Stomach (tissue), 4 donors: Measurements from ENCODE around the gene CENPP.

ENCODE experiments used
- EP300 ChIP-seq: sonication (generic); formaldehyde crosslinking; IDR thresholded peaks from one replicate; pipeline ENCODE4 v1.6.1; 2017; ENCODE audit warnings: antibody characterized with exemption
- POLR2A ChIP-seq, 4 donors: fragments of 450-650 bp; IDR thresholded peaks; one replicate each; pipeline ENCODE4 v1.6.1; 2016; ENCODE audit warnings: antibody characterized with exemption in 4 of 4, control low read depth in 2 of 4, mild to moderate bottlenecking in 1 of 4, moderate library complexity in 1 of 4
- POLR2AphosphoS5 ChIP-seq, 3 donors: sonication (generic); formaldehyde crosslinking; IDR thresholded peaks; one replicate each; pipeline ENCODE4 v1.6.1; 2016; ENCODE audit warnings: antibody characterized with exemption in 3 of 3
- TF ChIP-seq, protein P1 (sequence below), 7 experiments: fragments of 450-650 bp in 4 of 7; fragments of 200-600 bp in 3 of 7; sonication (generic) in 3 of 7; IDR thresholded peaks; one replicate each; pipeline ENCODE4 v1.5.1; 2016 to 2019; ENCODE audit warnings: antibody characterized with exemption in 7 of 7, control low read depth in 2 of 7, mild to moderate bottlenecking in 1 of 7

DNA sequence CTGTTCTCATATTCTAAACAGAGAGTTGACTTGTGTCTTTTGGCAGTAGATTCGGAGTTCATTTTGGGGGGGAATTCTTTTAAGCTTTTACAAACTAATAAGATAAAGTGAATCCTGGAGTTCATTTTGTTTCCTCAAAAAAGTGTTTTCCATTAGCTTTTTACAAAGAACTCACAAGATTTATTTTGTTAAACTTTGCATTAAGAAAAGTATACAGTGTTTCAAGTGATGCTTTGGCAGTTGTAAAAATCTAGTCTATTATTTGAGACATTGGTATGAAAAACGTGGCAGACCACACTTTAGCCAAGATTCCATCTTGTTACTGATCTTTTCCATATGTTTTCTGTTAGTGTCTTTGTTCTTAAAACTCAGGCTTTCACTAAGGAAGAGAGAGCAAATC lies 99.7 kb downstream of the CENPP start:
- TF ChIP-seq, protein P1, sequence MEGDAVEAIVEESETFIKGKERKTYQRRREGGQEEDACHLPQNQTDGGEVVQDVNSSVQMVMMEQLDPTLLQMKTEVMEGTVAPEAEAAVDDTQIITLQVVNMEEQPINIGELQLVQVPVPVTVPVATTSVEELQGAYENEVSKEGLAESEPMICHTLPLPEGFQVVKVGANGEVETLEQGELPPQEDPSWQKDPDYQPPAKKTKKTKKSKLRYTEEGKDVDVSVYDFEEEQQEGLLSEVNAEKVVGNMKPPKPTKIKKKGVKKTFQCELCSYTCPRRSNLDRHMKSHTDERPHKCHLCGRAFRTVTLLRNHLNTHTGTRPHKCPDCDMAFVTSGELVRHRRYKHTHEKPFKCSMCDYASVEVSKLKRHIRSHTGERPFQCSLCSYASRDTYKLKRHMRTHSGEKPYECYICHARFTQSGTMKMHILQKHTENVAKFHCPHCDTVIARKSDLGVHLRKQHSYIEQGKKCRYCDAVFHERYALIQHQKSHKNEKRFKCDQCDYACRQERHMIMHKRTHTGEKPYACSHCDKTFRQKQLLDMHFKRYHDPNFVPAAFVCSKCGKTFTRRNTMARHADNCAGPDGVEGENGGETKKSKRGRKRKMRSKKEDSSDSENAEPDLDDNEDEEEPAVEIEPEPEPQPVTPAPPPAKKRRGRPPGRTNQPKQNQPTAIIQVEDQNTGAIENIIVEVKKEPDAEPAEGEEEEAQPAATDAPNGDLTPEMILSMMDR (IDR thresholded peaks at IDR 0.05): no peak
- TF ChIP-seq POLR2A (IDR thresholded peaks at IDR 0.05): no peak
- TF ChIP-seq POLR2AphosphoS5 (IDR thresholded peaks at IDR 0.05): no peak
- TF ChIP-seq EP300: no peak
